ENCODE measurements around the gene SREBF1. TPM values are rescaled to one million over a fixed set of nuclear protein-coding genes. Genes with fewer than 3 reads are reported as not detected.

The SREBF1 gene
- polyA plus RNA-seq (ENCODE audit: insufficient read length in 4 of 4): 10 to 100 TPM; 43.9 to 58.1 (median 50.8) TPM

DNA sequence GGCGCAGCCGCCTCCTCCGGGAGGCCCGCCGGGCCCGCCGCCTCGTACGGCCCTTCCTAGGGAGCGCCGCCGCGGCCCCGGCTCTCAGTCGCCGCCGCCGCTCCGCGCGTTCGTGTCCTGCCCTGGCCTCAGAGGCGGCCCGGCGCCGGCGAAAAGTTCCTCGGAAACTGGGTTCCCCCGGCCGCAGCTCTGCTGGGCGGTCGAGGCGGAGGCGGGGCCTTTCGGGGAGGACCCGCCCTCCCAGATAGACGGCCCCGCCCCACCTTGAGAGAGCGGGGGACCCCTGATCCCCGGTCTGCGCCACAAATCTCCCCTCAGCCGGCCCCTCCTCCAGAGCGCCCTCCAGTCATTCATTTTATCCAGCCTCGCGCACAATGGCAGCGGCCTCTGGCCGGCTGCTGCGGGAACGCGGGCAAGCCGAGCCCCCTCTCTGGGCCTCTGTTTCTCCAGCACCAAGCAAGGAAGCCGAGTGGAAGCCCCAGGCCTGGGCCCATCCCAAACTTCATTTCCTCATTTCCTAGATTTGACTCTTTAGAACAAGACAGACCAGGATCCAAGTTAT lies at the start of gene SREBF1:
SREBF1 (minus strand) TSS at position 169 of the 562 bp plus-strand sequence. CDS start 169 bp downstream, outside the sequence.
- no peak for DNase-seq (ENCODE audit: low read depth in 4 of 4, low spot score in 2 of 4)

DNA sequence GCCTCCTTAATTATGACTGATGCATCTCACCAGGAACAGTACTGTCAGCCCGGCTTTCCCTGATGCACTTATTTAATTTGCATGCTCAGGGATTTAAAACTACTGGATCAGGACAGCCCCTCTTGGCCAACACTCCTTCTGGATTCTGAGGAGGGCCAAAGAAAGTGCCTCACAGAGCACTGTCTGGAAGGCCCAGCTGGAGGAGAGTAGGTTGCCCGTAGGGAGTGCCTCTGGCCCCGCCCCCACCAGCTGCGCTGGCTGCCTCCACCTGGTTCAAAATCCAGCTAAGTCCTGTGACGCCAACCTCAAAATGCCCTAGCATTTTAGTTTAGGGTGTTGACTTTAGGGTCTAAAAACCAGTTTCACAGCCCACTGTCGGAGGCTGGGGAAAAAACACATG lies 49.4 kb upstream of the SREBF1 start:
- no peak for DNase-seq (ENCODE audit: low read depth in 4 of 4, low spot score in 2 of 4)

DNA sequence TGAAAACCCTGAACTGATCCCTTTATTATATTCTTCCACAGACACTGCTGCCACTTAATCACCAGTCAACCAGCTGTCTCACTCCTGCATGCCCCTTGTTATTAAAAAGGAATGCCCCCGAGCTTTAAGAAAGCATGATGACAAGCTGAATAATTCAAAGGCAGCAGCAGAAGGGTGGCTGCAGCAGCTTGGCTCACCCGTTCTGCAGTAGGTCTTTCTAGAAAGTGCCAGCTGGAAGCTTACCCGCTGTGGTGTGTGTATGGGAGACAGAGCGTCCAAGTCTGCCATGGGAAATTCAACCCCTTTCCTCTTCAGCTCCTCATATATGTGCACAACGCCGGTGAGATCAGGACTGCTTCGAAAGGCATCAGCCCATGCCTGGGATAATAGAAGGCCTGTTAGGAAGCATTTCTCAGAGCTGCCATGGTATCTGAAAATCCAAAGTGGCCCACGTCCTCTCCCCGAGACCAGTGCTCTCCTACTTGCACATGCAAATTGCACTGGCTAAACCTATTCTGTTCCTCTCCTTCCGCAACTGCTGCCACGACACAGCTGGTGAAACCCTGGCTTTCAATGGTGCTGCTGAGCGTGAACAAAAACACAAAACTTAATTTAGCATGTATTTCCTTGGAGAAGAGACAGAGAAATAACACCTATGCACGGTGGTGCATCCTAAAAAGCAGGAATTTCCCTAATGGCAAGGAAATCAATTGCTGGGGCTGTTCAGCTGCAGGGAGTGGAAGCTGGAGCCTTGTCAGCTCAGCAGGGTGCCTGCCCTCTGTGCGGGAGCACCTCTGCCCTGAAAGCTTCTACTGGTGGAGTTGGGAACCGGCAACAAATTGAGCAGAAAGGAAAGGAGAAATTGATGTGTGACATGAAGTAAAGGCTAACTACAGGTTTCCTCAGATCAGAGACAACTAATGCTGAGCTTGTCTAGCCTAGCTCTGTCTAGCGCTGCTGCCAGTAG lies 47.9 kb upstream of the SREBF1 start:
- no peak for DNase-seq (ENCODE audit: low read depth in 4 of 4, low spot score in 2 of 4)

DNA sequence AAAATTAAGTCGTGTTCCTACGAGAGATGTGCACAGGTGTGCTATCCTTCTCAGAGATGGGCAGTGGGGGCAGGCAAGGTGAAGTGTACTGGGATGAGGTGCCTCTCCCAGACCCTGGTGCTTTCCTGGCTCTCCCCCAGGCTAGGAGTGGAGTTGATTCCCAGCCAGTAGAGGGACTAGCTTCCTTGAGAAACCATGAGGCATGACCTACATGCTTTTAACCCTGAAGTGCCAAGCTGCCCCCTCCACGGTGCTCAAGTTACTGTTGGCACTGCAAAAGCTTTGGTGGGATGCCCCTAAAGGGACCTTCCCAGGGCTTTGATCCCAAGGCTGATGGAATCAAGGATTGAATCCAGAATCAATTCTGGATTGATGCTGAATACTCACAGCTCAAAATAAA lies 47.0 kb upstream of the SREBF1 start:
- no peak for DNase-seq (ENCODE audit: low read depth in 4 of 4, low spot score in 2 of 4)

DNA sequence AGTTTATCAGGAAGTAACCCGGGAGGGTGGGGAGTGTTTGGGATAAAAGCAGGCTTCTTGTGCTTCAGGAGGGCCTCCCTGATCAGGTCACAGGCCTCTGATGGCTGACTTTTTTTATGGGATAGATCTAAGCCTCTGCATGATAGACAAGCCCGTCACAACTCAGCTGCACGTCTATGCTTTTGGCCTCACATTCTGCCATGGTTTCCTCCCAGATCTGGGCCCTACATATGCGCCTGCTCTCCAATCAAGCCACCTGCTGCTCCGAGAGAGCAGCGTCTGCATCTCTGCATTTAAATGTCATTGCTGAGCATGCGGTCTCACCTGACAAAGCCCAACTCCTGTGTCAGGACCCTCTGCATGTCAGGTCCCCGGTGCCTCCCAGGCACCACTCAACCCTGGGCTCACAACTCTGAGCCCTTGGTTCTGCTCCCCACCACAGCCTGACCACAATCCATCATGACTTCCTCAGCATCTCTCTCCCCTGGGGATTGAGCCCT lies 45.3 kb upstream of the SREBF1 start:
- no peak for DNase-seq (ENCODE audit: low read depth in 4 of 4, low spot score in 2 of 4)

DNA sequence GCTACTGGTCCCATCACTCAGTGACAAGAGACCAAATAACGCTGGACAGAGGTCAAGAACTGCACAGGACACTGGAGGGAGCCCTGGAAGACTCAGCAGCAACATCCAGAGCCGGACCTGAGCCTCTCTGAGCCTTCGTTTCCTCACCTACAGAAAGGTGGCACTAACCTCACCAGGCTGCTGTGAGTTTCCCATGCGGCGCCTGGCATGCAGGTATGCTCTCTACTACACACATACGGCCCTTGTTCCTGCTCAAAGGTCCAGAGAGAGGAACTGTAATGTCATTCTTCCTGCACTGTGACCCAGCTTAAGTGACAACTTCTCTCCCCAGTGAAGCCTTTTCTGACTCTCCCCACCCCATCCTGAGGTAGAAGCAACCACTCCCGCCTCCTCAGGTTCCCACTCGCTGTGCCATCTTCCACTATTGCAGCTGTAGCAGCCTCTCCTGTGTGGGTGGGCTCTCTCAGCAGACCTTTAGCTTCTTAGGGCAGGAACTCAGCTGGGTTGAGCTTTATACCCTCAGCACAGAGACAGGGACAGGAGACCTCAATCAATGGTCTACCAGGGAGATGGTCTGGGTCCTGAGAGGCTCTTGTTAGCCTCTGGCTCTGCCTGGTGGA lies 43.9 kb upstream of the SREBF1 start:
- no peak for DNase-seq (ENCODE audit: low read depth in 4 of 4, low spot score in 2 of 4)

DNA sequence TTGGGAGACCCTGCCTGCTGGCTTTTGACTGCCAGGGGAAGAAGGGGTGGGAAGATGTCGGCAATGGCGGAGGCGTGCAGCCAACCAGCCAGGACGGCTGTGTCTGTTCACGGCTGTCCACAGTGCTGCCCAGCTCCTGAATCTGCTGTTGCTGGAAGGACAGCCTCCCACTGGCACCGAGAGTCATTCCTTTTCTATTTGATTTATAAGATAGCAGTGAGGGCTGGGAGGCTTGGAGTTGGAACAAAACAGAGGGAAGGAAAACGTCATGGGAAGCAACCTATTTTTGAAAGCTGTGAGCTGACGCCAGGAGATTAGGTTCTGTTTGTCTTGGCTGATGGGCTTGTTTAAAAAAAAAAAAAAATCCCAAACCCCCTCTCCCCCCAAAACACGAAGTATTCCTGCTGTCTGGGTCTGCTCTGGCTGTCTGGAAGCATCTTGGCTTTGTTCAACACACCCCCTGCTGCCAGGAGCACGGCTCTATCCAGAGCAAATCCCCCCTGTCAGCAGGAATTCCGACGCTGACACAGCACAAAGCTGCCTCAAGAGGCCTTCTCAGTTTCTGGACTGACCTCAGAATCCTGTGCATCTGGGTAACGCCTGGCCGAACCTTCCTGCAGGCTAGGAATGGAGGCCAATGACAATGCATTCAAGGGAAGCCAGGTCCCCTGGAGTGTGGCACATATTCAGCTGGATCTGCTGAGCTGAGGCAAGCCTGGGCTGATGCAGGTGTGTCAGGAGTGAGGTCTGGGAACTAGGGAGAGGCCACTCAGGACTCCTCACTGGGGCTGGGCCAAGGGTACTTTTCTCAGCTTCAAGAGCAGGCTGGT lies 41.0 kb upstream of the SREBF1 start:
- DNase-seq (ENCODE audit: low read depth in 4 of 4, low spot score in 2 of 4): peak; percentile 65 to 76 (median 70)

DNA sequence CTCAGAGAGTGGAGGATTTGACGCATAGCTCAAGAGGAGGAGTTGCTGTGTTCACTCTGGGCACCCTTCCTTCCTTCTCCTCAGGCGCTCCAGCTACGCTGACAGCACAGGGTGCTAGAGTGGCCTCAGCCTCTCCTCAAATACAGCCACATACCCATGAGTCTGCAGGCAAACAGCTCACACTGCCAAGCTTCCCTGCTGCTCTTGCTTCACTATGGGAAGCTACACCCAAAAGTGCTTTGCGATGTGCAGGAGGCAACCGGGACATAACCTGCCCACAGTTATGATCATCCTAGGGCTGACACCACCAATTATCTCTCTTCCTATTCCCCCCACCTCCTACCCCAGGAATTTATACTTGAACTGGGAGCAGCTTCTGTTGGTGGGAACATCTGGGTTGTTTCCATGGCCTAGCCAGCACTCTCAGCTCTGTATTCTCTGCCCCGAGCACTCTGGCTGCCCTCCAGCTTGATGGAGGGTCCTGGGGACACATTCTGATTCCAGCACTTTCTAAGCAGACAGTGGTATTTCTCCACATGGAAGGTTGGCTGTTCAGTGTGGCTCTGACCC lies 40.3 kb upstream of the SREBF1 start:
- no peak for DNase-seq (ENCODE audit: low read depth in 4 of 4, low spot score in 2 of 4)

DNA sequence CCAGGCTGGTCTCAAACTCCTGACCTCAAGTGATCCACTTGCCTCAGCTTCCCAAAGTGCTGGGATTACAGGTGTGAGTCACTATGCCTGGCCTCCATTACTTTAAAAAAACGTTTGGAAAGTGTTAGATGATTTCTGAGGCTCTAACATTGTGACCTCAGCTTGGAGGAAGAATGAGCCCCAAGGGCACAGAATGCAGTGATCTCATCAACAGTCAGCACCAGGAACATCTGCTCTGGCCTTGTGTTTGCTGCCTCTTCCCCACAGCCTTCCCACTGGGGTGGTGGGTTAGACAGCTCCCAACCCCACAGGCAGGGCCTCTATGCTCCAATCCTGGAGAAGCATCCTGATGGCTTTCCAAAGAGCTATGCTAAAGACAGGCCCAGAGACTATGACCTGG lies 37.7 kb upstream of the SREBF1 start:
- no peak for DNase-seq (ENCODE audit: low read depth in 4 of 4, low spot score in 2 of 4)

DNA sequence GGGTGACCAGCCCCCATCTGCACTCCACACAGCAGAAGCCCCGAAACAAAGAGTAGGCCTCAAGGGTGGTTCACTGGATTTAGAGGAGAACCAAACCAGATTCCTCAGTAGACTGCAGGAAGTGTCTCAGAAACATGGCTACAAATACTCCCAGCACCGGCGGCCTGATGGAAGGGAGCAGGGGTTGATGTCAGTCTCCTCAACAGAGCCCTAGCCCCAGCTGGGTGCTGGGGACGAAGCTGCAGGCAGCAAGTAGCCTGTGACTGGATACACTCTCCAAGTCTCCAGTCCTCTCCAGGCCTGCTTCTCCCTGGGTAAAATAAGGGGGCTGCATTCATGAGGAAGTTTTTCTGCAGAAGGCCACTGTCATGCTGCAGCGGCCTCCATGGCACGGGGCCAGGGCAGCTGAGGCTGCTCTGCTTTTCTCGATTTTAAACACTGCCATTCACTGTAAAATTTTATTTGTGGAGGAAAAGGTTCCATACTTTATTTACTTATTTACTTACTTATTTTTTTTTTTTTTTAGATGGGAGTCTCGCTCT lies 36.7 kb upstream of the SREBF1 start:
- no peak for DNase-seq (ENCODE audit: low read depth in 4 of 4, low spot score in 2 of 4)

DNA sequence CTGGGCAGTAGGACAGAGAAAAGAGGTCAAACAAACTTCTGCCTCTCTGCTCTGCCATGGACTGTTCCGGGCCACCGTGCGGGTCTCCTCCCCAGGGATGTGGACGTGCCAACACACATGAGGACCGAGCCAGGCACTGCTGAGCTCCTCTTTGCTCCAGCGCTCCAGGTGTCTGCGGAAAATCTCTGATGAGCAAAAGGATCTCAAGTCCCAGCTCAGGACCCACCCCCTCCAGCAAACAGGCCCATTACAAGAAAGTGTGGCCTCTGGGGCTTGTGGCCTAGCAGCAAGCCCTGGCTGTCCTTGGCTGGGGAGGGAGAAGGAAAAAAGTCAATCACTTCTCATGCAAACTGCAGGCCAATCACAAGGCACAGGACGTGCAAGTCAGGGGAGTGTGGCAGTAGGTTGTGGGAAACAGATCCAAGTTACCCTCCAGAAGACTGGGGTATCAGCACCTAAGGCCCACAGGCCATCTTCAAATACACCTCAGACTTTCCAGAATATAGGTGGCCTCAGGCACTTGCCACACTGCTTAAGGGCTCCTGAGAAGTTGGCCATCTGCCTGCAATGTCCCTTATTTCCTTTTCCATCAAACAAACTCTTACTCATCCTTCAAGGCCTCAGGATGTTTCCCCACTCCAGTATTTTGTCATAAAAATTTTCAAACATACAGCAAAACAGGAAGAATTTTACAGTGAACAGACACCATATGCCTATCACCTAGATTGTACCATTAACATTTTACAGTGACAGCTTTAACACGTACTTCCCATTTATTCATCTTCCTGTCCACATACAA lies 36.0 kb upstream of the SREBF1 start:
- no peak for DNase-seq (ENCODE audit: low read depth in 4 of 4, low spot score in 2 of 4)

DNA sequence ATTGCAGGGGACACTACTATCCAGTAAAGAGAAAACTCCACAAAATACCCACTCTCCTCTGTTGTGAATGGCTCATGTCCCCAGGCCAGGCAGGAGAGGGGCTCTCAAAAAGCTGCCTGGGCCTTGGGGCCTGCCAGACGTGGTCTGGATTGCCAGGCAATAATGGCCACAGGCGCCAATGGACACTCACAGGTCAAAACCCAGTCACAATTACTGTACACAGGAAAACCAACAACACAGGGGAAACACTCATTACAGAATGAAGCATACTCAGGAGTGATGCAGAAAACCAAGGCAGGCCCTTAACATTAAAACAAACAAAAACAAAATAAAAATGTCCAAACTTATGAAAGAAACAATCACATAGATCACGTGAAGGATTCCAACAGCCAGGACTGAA lies 35.1 kb upstream of the SREBF1 start:
- DNase-seq (ENCODE audit: low read depth in 4 of 4, low spot score in 2 of 4): no peak

DNA sequence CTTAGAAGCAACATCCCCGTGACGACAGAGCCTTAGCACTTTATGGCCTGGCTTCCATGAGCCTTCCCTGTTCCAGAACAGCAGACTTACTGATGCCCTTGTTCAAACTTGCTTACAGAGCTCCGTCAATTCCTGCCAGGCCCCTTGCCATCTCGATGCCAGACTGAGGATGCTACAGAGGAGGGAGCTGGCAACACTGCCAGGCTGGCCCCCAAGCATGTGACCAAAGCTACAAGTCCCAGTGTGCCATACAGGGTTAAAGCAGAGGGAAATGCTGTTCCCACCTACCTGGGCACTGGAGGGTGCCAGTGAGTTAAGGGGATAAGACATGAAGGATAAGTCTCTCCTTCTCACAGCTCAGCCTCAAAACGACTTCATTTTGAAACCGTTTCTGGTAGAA lies 33.5 kb upstream of the SREBF1 start:
- DNase-seq (ENCODE audit: low read depth in 4 of 4, low spot score in 2 of 4): no peak

DNA sequence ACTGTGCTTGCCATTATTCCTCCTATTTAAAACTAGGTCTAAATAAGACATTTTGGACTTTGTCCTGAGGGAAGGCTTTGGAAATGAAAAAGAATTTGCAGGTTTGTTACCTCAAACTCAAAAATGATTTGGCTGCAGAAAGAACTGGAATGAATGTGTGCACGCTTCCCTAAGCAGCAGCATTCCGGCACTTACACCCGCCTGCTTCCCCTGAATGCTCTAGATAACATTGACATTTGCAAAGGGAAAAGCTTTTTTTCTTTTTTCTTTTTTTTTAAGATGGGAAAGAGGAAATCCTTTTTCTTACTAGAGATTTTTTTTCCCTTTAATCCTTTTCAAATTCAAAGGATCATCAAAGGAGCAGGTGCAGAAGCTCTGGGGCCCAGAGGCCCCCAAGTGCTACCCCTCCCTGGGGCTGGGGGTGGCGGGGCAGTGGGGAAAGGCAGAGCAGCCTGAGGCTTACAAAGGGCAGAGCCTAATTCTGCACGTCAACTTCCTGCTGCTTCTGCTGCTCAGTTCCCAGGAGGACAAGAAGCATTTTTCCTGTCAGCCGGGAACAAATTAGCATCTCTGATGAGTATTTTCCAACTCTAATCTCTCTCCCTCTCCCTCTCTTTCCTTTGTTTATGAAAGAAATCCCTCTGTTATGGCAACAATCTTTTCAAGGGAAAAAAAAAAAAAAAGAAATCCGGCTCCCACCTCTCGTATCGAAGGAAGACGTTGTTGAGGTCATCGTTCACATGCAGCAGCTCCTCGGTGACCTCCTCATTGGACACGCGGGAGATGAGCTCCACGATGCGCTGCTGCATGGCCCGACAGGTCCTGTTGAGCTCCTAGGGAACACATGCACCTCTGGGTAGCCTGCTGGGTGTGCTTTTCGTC lies 32.1 kb upstream of the SREBF1 start:
- no peak for DNase-seq (ENCODE audit: low read depth in 4 of 4, low spot score in 2 of 4)

DNA sequence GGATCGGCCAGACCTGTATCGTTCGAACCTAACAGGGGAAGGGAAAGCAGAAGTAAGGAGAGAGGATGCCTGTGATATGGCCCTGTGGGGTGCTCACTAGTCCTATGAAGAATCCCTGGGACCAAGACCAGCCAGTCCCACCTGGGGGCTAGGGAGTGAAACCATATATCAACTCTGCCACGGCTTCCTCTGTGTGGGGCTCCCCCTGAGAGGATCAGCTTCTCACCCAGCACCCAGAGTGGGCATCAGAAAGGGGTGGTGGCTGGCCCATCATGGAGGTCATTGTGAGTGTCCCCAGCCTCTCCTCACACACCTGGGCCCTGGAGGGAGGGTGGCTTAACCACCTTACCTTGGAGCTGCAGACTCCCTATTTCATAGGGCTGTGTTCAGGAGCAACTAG lies 30.1 kb upstream of the SREBF1 start:
- no peak for DNase-seq (ENCODE audit: low read depth in 4 of 4, low spot score in 2 of 4)

DNA sequence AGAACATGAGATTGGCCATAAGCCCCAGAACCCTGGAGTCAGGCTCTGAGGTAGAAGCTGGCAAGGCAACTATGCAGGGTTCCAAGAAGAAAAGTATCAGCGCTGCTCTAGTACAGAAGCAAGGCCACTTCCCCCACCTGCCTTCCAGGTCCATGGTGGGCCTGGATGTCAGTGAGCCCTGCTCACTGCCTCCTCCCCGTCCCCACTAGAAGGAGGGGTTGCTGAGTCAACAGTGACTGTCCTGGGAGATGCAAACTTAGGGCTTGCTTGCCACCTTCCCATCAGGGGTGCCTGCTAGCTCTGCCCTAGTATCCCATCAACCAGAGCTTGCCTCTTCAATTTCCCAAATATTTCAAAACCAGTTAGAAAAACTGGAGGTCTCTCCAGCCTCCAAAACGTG lies 29.6 kb upstream of the SREBF1 start:
- DNase-seq (ENCODE audit: low read depth in 4 of 4, low spot score in 2 of 4): no peak

DNA sequence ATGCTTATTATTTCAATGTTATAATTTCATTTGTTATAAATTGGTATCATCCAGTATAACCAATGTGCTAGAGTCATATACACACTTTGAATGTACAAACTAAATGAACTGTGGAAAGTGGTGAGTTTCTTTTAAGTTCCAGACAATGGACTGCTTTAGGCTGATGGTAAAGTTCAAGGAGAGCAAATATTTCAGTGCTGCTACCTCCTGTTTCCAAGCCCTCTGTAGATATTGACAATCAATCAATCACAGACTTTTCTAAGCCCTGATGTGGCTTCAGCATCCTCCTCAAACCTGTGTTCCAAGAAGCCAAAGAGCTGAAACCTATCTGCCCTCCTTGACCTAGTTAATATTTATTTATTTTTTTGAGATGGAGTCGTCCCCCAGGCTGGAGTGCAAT lies 28.2 kb upstream of the SREBF1 start:
- DNase-seq (ENCODE audit: low read depth in 4 of 4, low spot score in 2 of 4): no peak

DNA sequence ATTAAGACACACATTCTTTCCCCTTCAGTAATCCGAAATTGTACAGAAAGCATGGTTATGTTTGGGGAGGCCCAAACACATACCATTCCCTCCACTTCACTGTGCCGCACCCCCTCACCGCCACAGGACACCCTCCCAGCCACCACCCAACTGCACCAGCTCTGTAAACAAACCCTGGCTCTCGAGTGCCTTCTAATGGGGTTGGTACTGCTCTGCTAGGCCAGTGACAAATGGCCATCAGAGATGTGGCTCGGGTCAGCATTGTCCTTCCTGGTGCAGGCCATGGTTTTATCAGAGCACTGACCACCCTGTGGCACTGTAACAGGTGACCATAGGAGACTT lies 24.0 kb upstream of the SREBF1 start:
- no peak for DNase-seq (ENCODE audit: low read depth in 4 of 4, low spot score in 2 of 4)
